ENCODE data around the gene TNNT2.

DNA sequence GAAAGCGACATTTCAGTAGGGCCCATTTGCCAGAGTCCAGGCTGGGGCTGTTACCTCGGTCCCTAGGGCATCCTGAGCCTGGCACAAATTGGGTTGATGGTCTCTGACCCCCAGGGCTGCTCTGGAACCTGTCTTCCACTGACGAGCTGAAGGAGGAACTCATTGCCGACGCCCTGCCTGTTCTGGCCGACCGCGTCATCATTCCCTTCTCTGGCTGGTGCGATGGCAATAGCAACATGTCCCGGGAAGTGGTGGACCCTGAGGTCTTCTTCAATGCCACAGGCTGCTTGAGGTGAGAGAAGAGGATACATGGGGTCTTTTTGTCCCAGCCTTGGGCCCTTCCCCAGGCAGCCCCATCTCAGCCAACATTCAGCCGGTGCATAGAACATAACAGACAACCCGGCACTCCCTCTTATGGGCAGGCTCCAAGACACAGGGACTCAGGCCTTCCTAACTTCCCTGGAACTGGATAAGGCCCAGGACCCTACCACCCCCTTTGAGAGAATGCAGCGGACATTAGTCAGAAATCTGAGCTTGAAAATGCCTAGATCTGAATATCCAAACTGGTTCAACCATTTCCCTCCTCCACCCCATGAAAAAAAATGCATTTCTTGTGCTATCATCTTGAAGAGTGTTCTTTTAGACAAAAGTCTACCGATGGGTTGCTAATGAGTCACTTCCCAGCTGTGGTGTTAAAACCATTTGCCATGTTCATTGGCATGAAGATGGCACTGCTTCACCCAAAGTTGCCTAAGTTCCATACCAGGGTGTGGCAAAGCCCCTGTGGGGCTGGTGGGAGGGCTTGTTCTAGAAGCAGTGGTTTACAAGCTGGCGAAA is 58.8 kb downstream of the TNNT2 start:
- TF ChIP-seq, protein P1, sequence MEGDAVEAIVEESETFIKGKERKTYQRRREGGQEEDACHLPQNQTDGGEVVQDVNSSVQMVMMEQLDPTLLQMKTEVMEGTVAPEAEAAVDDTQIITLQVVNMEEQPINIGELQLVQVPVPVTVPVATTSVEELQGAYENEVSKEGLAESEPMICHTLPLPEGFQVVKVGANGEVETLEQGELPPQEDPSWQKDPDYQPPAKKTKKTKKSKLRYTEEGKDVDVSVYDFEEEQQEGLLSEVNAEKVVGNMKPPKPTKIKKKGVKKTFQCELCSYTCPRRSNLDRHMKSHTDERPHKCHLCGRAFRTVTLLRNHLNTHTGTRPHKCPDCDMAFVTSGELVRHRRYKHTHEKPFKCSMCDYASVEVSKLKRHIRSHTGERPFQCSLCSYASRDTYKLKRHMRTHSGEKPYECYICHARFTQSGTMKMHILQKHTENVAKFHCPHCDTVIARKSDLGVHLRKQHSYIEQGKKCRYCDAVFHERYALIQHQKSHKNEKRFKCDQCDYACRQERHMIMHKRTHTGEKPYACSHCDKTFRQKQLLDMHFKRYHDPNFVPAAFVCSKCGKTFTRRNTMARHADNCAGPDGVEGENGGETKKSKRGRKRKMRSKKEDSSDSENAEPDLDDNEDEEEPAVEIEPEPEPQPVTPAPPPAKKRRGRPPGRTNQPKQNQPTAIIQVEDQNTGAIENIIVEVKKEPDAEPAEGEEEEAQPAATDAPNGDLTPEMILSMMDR (IDR thresholded peaks at IDR 0.05): no peak
- TF ChIP-seq POLR2A (IDR thresholded peaks at IDR 0.05): no peak

Data from esophagus squamous epithelium (tissue), 4 donors.